Measurements from ENCODE around the gene NUCB1.
A peak's percentile ranks its signal among the peaks of the same experiment; 100 is the strongest.

NUCB1 gene

GRCh38 chr19:48964205-48965039 is 64.3 kb downstream of the NUCB1 start:
- Histone ChIP-seq H3K4me3 (ENCODE audit: low read length in 2 of 2) (peak overlapping the region; percentile 52 to 67), H3K4me1 (ENCODE audit: control insufficient read depth, insufficient read depth, low read length) (peaks cover 35% of the 10 kb centered on the region), H3K36me3 (ENCODE audit: control insufficient read depth in 2 of 2, insufficient read depth in 2 of 2, low read length in 2 of 2) (peaks cover 11 to 17% of the 10 kb centered on the region in 2 donors), H3K9me3 (ENCODE audit: control insufficient read depth in 2 of 2, low read length in 2 of 2) (no peaks in the 10 kb centered on the region), H3K27me3 (ENCODE audit: control insufficient read depth in 1 of 2, insufficient read depth in 2 of 2, low read length in 2 of 2) (no peaks in the 10 kb centered on the region), H3K9ac (ENCODE audit: low read length in 2 of 2) (peak overlapping the region; percentile 66 to 72), H3K27ac (ENCODE audit: low read length) (peak overlapping the region; percentile 86)

GRCh38 chr19:48965040-48965805 is 65.1 kb downstream of the NUCB1 start, which contains the start of gene FTL:
FTL (plus strand) TSS chr19:48965309; CDS start chr19:48965508, 199 bp downstream.
- peaks cover 11 to 23% of the 10 kb centered on the region in 2 donors for H3K36me3 ChIP-seq (ENCODE audit: control insufficient read depth in 2 of 2, insufficient read depth in 2 of 2, low read length in 2 of 2)
- no peaks in the 10 kb centered on the region for H3K27me3 ChIP-seq (ENCODE audit: control insufficient read depth in 1 of 2, insufficient read depth in 2 of 2, low read length in 2 of 2)
- H3K4me1 ChIP-seq (ENCODE audit: control insufficient read depth, insufficient read depth, low read length): peaks cover 35% of the 10 kb centered on the region
- H3K9ac ChIP-seq (ENCODE audit: low read length in 2 of 2): peak within 1 kb of the TSS; percentile 93 to 94
- peak within 1 kb of the TSS; percentile 86 for H3K27ac ChIP-seq (ENCODE audit: low read length)
- peak within 1 kb of the TSS; percentile 95 to 97 for H3K4me3 ChIP-seq (ENCODE audit: low read length in 2 of 2)
- H3K9me3 ChIP-seq (ENCODE audit: control insufficient read depth in 2 of 2, low read length in 2 of 2): no peaks in the 10 kb centered on the region

- no peaks in the 10 kb centered on the region for H3K9me3 ChIP-seq (ENCODE audit: control insufficient read depth in 2 of 2, low read length in 2 of 2)
- no peaks in the 10 kb centered on the region for H3K27me3 ChIP-seq (ENCODE audit: control insufficient read depth in 1 of 2, insufficient read depth in 2 of 2, low read length in 2 of 2)
- peaks cover 15 to 25% of the 10 kb centered on the region in 2 donors for H3K36me3 ChIP-seq (ENCODE audit: control insufficient read depth in 2 of 2, insufficient read depth in 2 of 2, low read length in 2 of 2)
- peak overlapping the region; percentile 95 to 97 for H3K4me3 ChIP-seq (ENCODE audit: low read length in 2 of 2)
- H3K4me1 ChIP-seq (ENCODE audit: control insufficient read depth, insufficient read depth, low read length): peaks cover 40% of the 10 kb centered on the region
- H3K27ac ChIP-seq (ENCODE audit: low read length): peak overlapping the region; percentile 86
- peak overlapping the region; percentile 93 to 94 for H3K9ac ChIP-seq (ENCODE audit: low read length in 2 of 2)
Measured at GRCh38 chr19:48965806-48966540, 65.9 kb downstream of the NUCB1 start.

- H3K36me3 ChIP-seq (ENCODE audit: control insufficient read depth in 2 of 2, insufficient read depth in 2 of 2, low read length in 2 of 2): peaks cover 15 to 27% of the 10 kb centered on the region in 2 donors
- no peaks in the 10 kb centered on the region for H3K9me3 ChIP-seq (ENCODE audit: control insufficient read depth in 2 of 2, low read length in 2 of 2)
- peak overlapping the region; percentile 86 for H3K27ac ChIP-seq (ENCODE audit: low read length)
- H3K4me3 ChIP-seq (ENCODE audit: low read length in 2 of 2): peak overlapping the region; percentile 95 to 97
- peak overlapping the region; percentile 93 to 94 for H3K9ac ChIP-seq (ENCODE audit: low read length in 2 of 2)
- peaks cover 42% of the 10 kb centered on the region for H3K4me1 ChIP-seq (ENCODE audit: control insufficient read depth, insufficient read depth, low read length)
- H3K27me3 ChIP-seq (ENCODE audit: control insufficient read depth in 1 of 2, insufficient read depth in 2 of 2, low read length in 2 of 2): no peaks in the 10 kb centered on the region
Measured at GRCh38 chr19:48966541-48967345, 66.6 kb downstream of the NUCB1 start.

GRCh38 chr19:48967346-48968178 is 67.5 kb downstream of the NUCB1 start:
- no peaks in the 10 kb centered on the region for H3K27me3 ChIP-seq (ENCODE audit: control insufficient read depth in 1 of 2, insufficient read depth in 2 of 2, low read length in 2 of 2)
- peak overlapping the region; percentile 37 for H3K27ac ChIP-seq (ENCODE audit: low read length)
- H3K9ac ChIP-seq (ENCODE audit: low read length in 2 of 2): no peak overlapping the region
- no peaks in the 10 kb centered on the region for H3K9me3 ChIP-seq (ENCODE audit: control insufficient read depth in 2 of 2, low read length in 2 of 2)
- peak overlapping the region in 1 of 2 donors; percentile 35 for H3K4me3 ChIP-seq (ENCODE audit: low read length in 2 of 2)
- H3K4me1 ChIP-seq (ENCODE audit: control insufficient read depth, insufficient read depth, low read length): peaks cover 42% of the 10 kb centered on the region
- peaks cover 15 to 27% of the 10 kb centered on the region in 2 donors for H3K36me3 ChIP-seq (ENCODE audit: control insufficient read depth in 2 of 2, insufficient read depth in 2 of 2, low read length in 2 of 2)

GRCh38 chr19:48968179-48968661 is 68.1 kb downstream of the NUCB1 start:
- Histone ChIP-seq H3K27ac (ENCODE audit: low read length) (peak overlapping the region; percentile 18), H3K4me1 (ENCODE audit: control insufficient read depth, insufficient read depth, low read length) (peaks cover 41% of the 10 kb centered on the region), H3K4me3 (ENCODE audit: low read length in 2 of 2) (no peak overlapping the region), H3K36me3 (ENCODE audit: control insufficient read depth in 2 of 2, insufficient read depth in 2 of 2, low read length in 2 of 2) (peaks cover 17 to 34% of the 10 kb centered on the region in 2 donors), H3K27me3 (ENCODE audit: control insufficient read depth in 1 of 2, insufficient read depth in 2 of 2, low read length in 2 of 2) (no peaks in the 10 kb centered on the region), H3K9ac (ENCODE audit: low read length in 2 of 2) (no peak overlapping the region), H3K9me3 (ENCODE audit: control insufficient read depth in 2 of 2, low read length in 2 of 2) (no peaks in the 10 kb centered on the region)

GRCh38 chr19:48968813-48969218 is 68.7 kb downstream of the NUCB1 start:
- Histone ChIP-seq H3K4me3 (ENCODE audit: low read length in 2 of 2) (no peak overlapping the region), H3K27ac (ENCODE audit: low read length) (peak overlapping the region; percentile 18), H3K27me3 (ENCODE audit: control insufficient read depth in 1 of 2, insufficient read depth in 2 of 2, low read length in 2 of 2) (no peaks in the 10 kb centered on the region), H3K9me3 (ENCODE audit: control insufficient read depth in 2 of 2, low read length in 2 of 2) (no peaks in the 10 kb centered on the region), H3K36me3 (ENCODE audit: control insufficient read depth in 2 of 2, insufficient read depth in 2 of 2, low read length in 2 of 2) (peaks cover 20 to 36% of the 10 kb centered on the region in 2 donors), H3K4me1 (ENCODE audit: control insufficient read depth, insufficient read depth, low read length) (peaks cover 35% of the 10 kb centered on the region), H3K9ac (ENCODE audit: low read length in 2 of 2) (no peak overlapping the region)

GRCh38 chr19:48969276-48970138 is 69.4 kb downstream of the NUCB1 start:
- no peak overlapping the region for H3K9ac ChIP-seq (ENCODE audit: low read length in 2 of 2)
- peaks cover 28% of the 10 kb centered on the region for H3K4me1 ChIP-seq (ENCODE audit: control insufficient read depth, insufficient read depth, low read length)
- H3K9me3 ChIP-seq (ENCODE audit: control insufficient read depth in 2 of 2, low read length in 2 of 2): no peaks in the 10 kb centered on the region
- H3K27me3 ChIP-seq (ENCODE audit: control insufficient read depth in 1 of 2, insufficient read depth in 2 of 2, low read length in 2 of 2): no peaks in the 10 kb centered on the region
- H3K4me3 ChIP-seq (ENCODE audit: low read length in 2 of 2): no peak overlapping the region
- peaks cover 27 to 43% of the 10 kb centered on the region in 2 donors for H3K36me3 ChIP-seq (ENCODE audit: control insufficient read depth in 2 of 2, insufficient read depth in 2 of 2, low read length in 2 of 2)
- no peak overlapping the region for H3K27ac ChIP-seq (ENCODE audit: low read length)
